Embryonic facial prominence (tissue), 1 donor: ENCODE data around the gene KCTD20.
"Not testable (repeated sequence)": the region's sequence is repeated elsewhere in the genome, so short reads cannot be mapped to it uniquely, and the experiment has no call there.

ENCODE experiments used
- DNase-seq: peaks from one replicate; pipeline ENCODE4 v3.0.0-alpha.2; 2016; ENCODE audit errors: extremely low spot score

KCTD20 gene

DNA sequence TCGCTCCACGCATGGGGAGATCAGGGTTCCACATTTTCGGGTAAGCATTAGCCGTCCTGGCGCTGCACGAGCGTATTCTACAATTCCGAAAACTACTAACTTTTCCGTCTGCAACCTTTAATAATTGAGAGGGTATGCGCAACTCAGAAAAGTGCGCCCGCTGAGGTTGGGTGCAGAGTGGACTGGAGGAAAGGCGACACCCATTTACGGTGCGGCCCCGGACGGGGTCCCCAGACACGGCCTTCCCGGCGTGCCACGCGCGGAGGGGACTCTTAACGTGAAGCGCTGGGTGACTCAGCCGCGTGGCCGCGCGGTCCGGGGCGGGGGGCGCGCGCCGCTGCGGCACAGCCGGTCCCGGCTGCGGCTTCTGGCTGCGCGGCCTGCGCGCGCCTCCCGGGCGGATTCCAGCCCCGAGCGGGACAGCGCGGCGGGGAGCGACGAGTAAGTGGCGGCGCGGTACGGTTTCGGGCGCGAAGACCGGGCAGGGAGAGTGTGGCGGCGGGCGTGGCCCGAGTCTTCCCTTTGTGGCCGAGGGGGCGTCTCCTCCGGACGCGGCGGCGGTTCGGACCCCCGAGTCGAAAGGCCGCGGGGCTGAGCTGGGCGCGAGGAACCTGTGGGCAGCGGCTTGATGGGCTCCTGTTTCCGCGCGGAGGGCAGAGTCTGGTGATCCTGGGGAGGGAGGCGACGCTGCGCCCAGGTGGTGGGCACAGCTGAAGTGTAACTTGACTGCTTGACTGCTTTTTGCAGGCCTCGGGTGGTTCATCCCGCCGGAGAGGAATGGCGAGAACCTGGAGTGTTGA lies at the start of gene KCTD20, which contains the start of gene PXT1:
Gene KCTD20 (plus strand): TSS at position 330 of the 800 bp plus-strand sequence. CDS start 27,098 bp downstream, outside the sequence.
Gene PXT1 (minus strand): TSS at position 184 of the 800 bp plus-strand sequence. CDS start 16,772 bp downstream, outside the sequence.
- DNase-seq, result peak; percentile 82

DNA sequence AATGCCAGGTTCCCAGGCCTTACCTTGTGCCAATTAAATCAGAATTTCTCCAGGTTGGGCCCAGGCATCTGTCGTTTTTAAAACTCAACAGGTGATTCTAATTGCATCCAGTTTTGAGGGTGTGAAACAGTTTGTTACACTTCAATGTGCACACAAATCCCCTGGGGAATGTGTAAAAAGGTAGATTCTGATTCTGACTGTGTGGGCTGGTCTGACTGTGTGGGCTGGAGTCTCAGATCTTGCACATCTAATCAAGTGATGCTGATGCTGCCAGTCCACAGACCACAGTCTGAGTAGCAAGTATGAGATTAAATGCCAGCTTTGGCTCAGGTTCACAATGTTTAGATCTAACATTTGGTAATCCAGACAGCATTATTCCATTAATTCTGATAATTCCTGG lies 42.8 kb upstream of the KCTD20 start:
- no peak for DNase-seq

GRCh38 chr6:36402481-36402880 lies 40.3 kb upstream of the KCTD20 start:
- no peak for DNase-seq

DNA sequence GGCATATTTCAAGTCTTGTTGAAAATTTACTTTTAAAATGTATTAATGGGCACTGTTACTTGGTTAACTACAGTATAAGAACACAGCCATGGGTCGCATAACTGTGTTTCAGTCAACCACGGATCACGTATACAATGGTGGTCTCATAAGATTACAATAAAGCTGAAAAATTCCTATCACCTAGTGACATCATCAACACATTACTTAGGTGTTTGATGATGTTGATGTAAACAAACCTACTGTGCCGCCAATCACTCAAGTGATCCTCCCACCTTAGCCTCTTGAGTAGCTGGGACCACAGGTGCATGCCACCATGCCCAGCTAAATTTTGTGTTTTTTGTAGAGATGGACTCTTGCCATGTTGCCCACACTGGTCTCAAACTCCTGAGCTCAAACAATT lies 38.6 kb upstream of the KCTD20 start:
- no peak for DNase-seq

DNA sequence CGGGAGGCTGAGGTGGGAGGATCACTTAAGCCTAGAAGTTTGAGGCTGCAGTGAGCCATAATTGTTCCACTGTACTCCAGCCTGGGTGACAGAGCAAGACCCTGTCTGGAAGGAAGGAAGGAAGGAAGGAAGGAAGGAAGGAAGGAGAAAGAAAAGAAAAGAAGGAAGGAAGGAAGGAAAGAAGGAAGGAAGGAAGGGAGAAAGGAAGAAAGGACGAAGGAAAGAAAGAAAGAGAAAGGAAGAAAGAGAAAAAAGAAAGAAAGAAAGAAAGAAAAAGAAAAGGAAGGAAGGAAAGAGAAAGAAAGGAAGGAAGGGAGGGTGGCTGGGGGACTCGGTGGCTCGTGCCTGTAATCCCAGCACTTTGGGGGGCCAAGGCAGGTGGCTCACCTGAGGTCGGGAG lies 33.1 kb upstream of the KCTD20 start:
- DNase-seq, result not testable (repeated sequence)

- DNase-seq, result no peak
These were observed 29.0 kb upstream of the KCTD20 start for GRCh38 chr6:36413489-36414480.

- no peak for DNase-seq
These were observed 28.3 kb upstream of the KCTD20 start for GRCh38 chr6:36414481-36414880.

- no peak for DNase-seq
These were observed 24.2 kb upstream of the KCTD20 start for GRCh38 chr6:36418558-36418957.

GRCh38 chr6:36419310-36419709 lies 23.5 kb upstream of the KCTD20 start:
- no peak for DNase-seq

GRCh38 chr6:36422714-36423100 lies 20.1 kb upstream of the KCTD20 start:
- DNase-seq, result no peak

DNA sequence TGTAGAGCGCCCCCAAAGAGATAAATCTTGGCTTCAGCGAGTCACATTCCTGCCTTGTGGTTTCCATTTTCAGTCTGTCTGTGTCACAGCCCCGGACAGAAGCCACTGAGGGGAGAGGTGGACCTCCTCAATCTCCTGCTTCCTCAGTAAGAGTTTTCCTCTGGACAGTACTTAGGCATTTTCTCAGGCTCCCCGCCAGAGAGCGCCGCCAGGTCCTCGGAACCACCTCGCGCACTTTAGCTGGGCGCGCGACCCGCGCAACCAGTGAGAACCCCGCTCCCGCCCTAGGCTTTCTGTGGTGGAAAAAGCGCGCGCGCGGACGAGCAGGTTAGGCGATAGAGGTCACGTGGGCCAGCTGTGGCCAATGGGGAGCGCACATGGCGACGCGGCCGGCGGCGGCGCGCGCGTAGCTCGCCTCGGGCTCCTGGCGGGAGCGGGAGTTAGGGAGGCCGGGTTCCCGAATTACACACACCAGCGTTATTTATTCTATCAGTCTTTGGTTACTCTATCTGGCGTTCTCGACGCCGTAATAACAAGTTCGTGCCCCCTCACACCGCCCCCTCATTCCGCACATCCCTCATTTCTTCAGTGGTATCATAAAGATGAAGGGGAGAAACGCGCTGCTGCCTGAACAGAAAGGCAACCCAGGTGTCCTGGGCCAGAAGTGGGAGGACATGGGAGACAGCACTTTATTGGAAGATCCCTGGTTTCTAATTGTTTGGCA lies 19.5 kb upstream of the KCTD20 start:
- peak; percentile 96 for DNase-seq

- no peak for DNase-seq
These were observed 16.2 kb upstream of the KCTD20 start for GRCh38 chr6:36426622-36427021.

GRCh38 chr6:36428911-36429310 lies 13.9 kb upstream of the KCTD20 start:
- no peak for DNase-seq

DNA sequence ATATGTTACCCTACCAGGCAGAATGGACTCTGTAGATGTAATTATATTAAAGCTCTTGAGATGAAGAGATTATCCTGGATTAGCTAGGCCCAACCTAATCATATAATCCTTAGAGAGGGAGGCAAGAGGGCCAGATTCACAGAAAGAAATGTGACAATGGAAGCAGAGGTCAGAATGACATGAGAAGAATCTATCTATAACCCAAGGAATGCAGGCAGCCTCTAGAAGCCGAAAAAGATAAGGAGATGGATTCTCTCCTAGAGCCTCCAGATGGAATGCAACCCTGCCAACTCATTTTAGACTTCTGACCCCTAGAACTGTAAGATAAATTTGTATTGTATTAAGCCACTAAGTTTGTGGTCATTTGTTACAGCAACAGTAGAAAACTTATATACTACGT lies 12.4 kb upstream of the KCTD20 start:
- no peak for DNase-seq

DNA sequence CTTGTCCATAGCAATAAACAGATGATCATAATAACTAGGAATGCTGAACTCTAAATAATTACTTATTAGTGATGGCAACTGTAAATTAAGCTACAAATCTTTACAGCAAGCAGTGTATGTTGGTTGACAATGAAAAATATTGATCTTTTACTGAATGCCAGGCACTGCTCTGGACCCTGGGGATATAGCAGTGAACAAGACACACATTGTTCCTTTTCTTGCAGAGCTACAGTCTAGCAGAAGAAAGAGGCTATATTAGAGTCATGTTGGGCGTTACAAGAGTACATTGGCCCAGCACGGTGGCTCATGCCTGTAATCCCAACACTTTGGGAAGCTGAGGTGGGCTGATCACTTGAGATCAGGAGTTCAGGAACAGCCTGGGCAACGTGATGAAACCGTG lies 11.6 kb upstream of the KCTD20 start:
- DNase-seq, result no peak

DNA sequence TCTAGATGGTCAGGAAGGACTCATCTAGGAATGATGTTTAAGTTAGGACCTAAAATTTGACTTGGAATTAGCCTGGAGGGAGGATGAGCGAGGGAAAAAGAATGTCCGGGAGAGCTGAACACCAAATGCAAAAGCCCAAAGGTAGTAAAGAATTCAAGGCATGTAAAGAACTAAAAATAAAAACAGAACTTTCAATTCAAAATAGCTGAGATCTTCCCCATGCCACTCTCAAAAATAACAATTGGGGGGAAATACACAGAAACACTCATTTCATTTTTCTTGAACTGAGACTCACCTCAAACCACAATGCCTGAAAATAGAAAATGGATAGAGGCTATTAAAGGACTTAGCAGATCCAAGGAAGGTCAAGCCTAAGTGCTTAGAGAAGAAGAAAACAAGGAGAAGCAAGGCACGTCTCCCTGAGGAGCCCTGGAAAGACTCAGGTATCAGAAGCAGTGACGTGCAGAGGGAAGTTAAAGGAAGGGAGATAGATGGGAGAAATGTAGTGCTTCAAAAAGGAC lies 10.6 kb upstream of the KCTD20 start:
- no peak for DNase-seq

GRCh38 chr6:36436466-36436865 lies 6.3 kb upstream of the KCTD20 start:
- no peak for DNase-seq

DNA sequence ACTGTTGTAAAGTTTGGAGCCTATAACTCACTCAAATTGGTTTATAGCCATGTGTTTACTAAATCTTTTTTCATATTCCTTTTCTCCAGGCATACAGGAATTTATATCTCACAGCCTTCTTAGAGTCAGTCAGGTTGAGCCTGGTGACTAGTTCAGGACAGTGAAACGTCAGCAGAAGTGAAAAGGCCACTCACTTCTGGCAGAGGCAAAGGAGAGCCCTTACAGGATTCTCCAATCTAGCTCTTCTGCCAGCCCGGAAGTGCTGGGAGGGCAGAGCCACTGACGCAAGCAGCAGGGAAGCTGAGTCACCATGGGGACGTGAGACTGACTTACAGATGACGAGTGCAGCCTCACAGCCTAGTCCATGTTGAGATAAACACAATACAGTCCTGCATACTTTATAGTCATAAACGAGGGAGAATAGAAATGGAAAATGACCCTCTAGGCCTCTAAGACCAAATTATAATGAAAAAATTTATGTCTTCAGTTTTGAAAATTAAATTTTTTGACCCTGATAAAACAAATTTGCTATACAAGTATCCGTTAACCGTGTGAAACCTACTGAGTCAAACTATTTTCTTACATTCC lies 1.4 kb upstream of the KCTD20 start:
- DNase-seq, result no peak

GRCh38 chr6:36442103-36442670 lies 613 bp upstream of the KCTD20 start:
- DNase-seq, result no peak

GRCh38 chr6:36443471-36444428 lies 950 bp downstream of the KCTD20 start:
- DNase-seq, result no peak
